Spinal cord (tissue), 10 donors: Measurements from ENCODE around the gene ADARB2. TPM values are rescaled to one million over a fixed set of nuclear protein-coding genes. Genes with fewer than 3 reads are reported as not detected.

Experiments used
- DNase-seq, 6 donors: peaks; one replicate each; pipeline versions ENCODE4 v3.0.0 to v3.0.0-alpha.2; 2013 to 2015; ENCODE audit warnings: low spot score in 6 of 6, low read depth in 4 of 6
- H3K27ac ChIP-seq: one replicate; pipeline ENCODE4 v1.5.1; 2013; ENCODE audit warnings: low read depth, low read length, control low read depth
- H3K27me3 ChIP-seq: one replicate; pipeline ENCODE4 v1.6.1; 2013; ENCODE audit warnings: low read length; ENCODE audit not compliant: control insufficient read depth, insufficient read depth
- H3K36me3 ChIP-seq: one replicate; pipeline ENCODE4 v1.6.1; 2013; ENCODE audit warnings: low read length; ENCODE audit not compliant: control insufficient read depth, insufficient read depth
- H3K4me1 ChIP-seq: one replicate; pipeline ENCODE4 v1.6.1; 2013; ENCODE audit warnings: low read length; ENCODE audit not compliant: control insufficient read depth, insufficient read depth
- H3K4me3 ChIP-seq: one replicate; pipeline ENCODE4 v1.5.1; 2013; ENCODE audit warnings: low read depth, low read length, control low read depth
- H3K9me3 ChIP-seq: one replicate; pipeline ENCODE4 v1.6.1; 2013; ENCODE audit warnings: low read length; ENCODE audit not compliant: control insufficient read depth, insufficient read depth
- WGBS: methylation state at CpG from one replicate; pipeline ENCODE4 v1.1.5; 2013; ENCODE audit warnings: missing lambda C conversion rate; ENCODE audit not compliant: insufficient coverage; 5-methylcytosine and 5-hydroxymethylcytosine counted together
- polyA plus RNA-seq, 2 donors: library from polyadenylated mRNA; unstranded; fragments of 120-200 nt; gene quantifications; one replicate each; pipeline ENCODE4 v1.2.1, GENCODE V29; 2013; ENCODE audit not compliant: insufficient read length in 2 of 2
- total RNA-seq, 2 donors: library from RNA; depleted of rRNA in 1 of 2; stranded (reverse); fragments of 120-200 nt in 1 of 2; fragments of >200 nt in 1 of 2; gene quantifications; one replicate each; pipeline versions ENCODE4 v1.2.3 to v1.2.4, GENCODE V29; 2013 to 2014
- donor health status: healthy.

The ADARB2 gene
- total and polyA plus RNA-seq, 4 donors, result 4.1 to 11.2 (median 8.3) TPM

GRCh38 chr10:1366322-1366691 lies 371.0 kb downstream of the ADARB2 start:
- peaks cover 8% of the 10 kb centered on the region for H3K36me3 ChIP-seq
- no peak for DNase-seq
- 67% methylated on average over 4 of the region's 6 CpGs for WGBS
- no peaks in the 10 kb centered on the region for H3K9me3 ChIP-seq
- H3K4me1 ChIP-seq, result peaks cover 12% of the 10 kb centered on the region
- H3K27me3 ChIP-seq, result no peaks in the 10 kb centered on the region
- no peak overlapping the region for H3K4me3 ChIP-seq
- H3K27ac ChIP-seq, result no peak overlapping the region

- Histone ChIP-seq H3K9me3 (no peaks in the 10 kb centered on the region), H3K4me3 (no peak overlapping the region), H3K36me3 (peaks cover 8% of the 10 kb centered on the region), H3K27me3 (no peaks in the 10 kb centered on the region), H3K27ac (no peak overlapping the region), H3K4me1 (peaks cover 12% of the 10 kb centered on the region)
- WGBS, result 92% methylated on average over 4 of the region's 8 CpGs
- DNase-seq, result no peak
These were observed 371.6 kb downstream of the ADARB2 start for GRCh38 chr10:1365540-1366321.

GRCh38 chr10:1364151-1364910 lies 373.0 kb downstream of the ADARB2 start:
- Histone ChIP-seq H3K36me3 (peaks cover 8% of the 10 kb centered on the region), H3K9me3 (no peaks in the 10 kb centered on the region), H3K27me3 (no peaks in the 10 kb centered on the region), H3K4me1 (peaks cover 15% of the 10 kb centered on the region), H3K27ac (no peak overlapping the region), H3K4me3 (no peak overlapping the region)
- DNase-seq, result no peak
- 96% methylated on average over 10 of the region's 16 CpGs for WGBS

- DNase-seq, result no peak
- H3K27ac ChIP-seq, result no peak overlapping the region
- peaks cover 10% of the 10 kb centered on the region for H3K4me1 ChIP-seq
- H3K27me3 ChIP-seq, result no peaks in the 10 kb centered on the region
- WGBS, result 73% methylated on average over 45 of the region's 63 CpGs
- H3K4me3 ChIP-seq, result no peak overlapping the region
- peaks cover 8% of the 10 kb centered on the region for H3K36me3 ChIP-seq
- no peaks in the 10 kb centered on the region for H3K9me3 ChIP-seq
These were observed 373.7 kb downstream of the ADARB2 start for GRCh38 chr10:1363446-1364121.

- DNase-seq, result no peak
- H3K4me1 ChIP-seq, result peaks cover 4% of the 10 kb centered on the region
- peaks cover 8% of the 10 kb centered on the region for H3K36me3 ChIP-seq
- no peaks in the 10 kb centered on the region for H3K27me3 ChIP-seq
- H3K4me3 ChIP-seq, result no peak overlapping the region
- no peaks in the 10 kb centered on the region for H3K9me3 ChIP-seq
- WGBS, result 74% methylated on average over 100 of the region's 101 CpGs
- no peak overlapping the region for H3K27ac ChIP-seq
These were observed 374.5 kb downstream of the ADARB2 start for GRCh38 chr10:1362589-1363445.

- WGBS, result 50% methylated on average over 6 of the region's 13 CpGs
- peak in 1 of 6 donors; percentile 53 for DNase-seq
- no peak overlapping the region for H3K27ac ChIP-seq
These were observed 375.8 kb downstream of the ADARB2 start for GRCh38 chr10:1361411-1362105.

GRCh38 chr10:1360558-1361164 lies 376.7 kb downstream of the ADARB2 start:
- Histone ChIP-seq H3K4me1 (peaks cover 4% of the 10 kb centered on the region), H3K27me3 (no peaks in the 10 kb centered on the region), H3K27ac (no peak overlapping the region), H3K4me3 (no peak overlapping the region), H3K36me3 (peaks cover 8% of the 10 kb centered on the region), H3K9me3 (no peaks in the 10 kb centered on the region)
- peak in 2 of 6 donors; percentile 47 to 63 for DNase-seq
- 37% methylated on average over 17 of the region's 20 CpGs for WGBS

More at GRCh38 chr10:1361411-1362105, 375.8 kb downstream of the ADARB2 start:
- H3K4me3 ChIP-seq, result no peak overlapping the region
- H3K27me3 ChIP-seq, result no peaks in the 10 kb centered on the region
- peaks cover 8% of the 10 kb centered on the region for H3K36me3 ChIP-seq
- H3K4me1 ChIP-seq, result peaks cover 4% of the 10 kb centered on the region
- H3K9me3 ChIP-seq, result no peaks in the 10 kb centered on the region

GRCh38 chr10:1360011-1360557 lies 377.2 kb downstream of the ADARB2 start:
- WGBS, result 76% methylated on average over 19 of the region's 19 CpGs
- peaks cover 8% of the 10 kb centered on the region for H3K36me3 ChIP-seq
- no peak for DNase-seq
- no peak overlapping the region for H3K4me3 ChIP-seq
- H3K4me1 ChIP-seq, result peaks cover 6% of the 10 kb centered on the region
- H3K27ac ChIP-seq, result no peak overlapping the region
- H3K9me3 ChIP-seq, result no peaks in the 10 kb centered on the region
- H3K27me3 ChIP-seq, result no peaks in the 10 kb centered on the region
